NCI-H748 (cell line): ENCODE measurements around the gene WDR86.
A peak's percentile ranks its signal among the peaks of the same experiment; 100 is the strongest.

ENCODE experiments used
- DNase-seq: peaks from one replicate; lab custom pipeline; 2025; ENCODE audit not compliant: unreplicated experiment; lab: John Stamatoyannopoulos, UW

Gene WDR86

DNA sequence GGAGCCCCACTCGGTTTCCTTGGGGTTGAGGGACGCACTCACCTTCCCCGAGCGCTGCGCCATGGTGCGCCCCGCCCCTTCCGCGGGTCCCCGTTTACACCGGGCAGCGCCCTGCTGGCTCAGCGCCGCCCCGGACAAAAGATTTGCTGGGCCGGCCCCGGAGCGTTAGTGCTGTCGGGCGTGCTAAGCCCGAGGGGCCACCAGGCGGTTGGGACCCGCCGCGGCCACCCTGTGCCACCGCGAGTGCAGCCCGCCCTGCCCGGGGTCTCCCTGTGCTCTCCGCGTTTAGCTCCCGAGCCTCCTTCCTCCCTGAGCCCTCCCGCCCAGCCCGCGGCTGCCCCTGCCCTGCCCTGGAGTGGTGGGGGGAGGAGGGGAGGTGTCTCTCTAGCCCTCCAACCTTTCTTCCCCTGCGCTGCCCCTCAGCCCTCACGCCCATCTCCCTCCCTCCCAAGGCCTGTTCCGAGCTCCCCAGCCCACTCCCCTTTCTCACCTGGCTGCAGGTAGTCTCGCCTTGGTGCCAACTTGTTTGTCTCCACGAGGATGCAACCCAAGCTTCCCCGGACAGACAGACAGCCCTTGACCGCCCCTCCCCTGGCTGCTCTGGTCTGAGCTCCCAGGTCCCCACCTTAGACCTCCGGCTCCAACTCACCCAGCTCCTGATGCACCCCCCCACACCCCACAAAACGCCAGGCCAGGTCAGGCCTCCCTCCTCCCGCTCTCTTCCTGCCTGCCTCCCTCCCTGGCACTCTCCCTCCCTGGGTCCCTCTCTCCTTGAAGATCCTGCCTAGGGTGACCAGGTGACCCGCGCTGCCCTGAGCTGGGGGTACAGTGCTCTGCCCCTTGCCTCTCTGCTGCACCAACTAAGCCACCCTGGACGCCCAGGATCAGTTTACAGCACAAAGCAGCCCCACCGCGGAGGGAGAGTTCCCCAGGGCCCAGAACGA is 30.3 kb upstream of the WDR86 start, which contains the start of gene CRYGN:
Gene CRYGN (minus strand): TSS at position 287 of the 944 bp plus-strand sequence. CDS start 224 bp downstream, at position 63.
- peak; percentile 32 for DNase-seq

DNA sequence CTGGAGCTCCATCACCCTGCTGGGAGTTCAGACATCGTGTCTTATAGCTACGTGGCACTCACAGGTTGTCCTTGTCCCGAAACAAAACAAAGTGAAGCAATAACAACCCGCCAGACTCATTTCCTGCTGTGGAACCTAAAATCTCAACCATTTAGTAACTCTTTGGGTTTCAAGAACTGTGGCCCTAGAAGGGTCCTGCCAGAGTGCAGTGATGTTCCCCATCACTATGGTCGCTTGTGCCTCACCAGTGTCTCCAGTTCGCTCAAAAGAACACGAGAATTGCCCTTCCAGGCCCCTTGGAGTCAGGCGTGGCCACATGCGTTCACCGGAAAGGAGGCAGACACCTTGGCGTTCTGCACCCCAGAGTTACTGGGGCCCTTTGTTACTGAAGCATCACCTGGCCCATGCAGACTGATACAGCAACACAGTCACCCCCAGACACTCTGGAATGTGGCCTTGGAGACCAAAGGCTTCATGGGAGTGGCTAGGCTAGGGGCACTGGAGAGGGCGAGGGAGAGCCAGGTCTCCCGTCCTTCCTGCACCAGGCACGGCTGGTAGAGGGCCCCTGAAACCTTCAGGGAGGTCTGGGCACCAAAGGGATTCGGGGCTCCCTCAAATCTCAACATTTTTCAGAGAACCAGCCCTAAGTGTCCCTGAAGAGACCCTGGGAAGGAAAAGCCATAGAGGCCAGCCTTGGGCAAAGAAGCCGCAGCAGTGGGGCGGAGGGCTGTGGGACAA is 29.2 kb upstream of the WDR86 start:
- no peak for DNase-seq

DNA sequence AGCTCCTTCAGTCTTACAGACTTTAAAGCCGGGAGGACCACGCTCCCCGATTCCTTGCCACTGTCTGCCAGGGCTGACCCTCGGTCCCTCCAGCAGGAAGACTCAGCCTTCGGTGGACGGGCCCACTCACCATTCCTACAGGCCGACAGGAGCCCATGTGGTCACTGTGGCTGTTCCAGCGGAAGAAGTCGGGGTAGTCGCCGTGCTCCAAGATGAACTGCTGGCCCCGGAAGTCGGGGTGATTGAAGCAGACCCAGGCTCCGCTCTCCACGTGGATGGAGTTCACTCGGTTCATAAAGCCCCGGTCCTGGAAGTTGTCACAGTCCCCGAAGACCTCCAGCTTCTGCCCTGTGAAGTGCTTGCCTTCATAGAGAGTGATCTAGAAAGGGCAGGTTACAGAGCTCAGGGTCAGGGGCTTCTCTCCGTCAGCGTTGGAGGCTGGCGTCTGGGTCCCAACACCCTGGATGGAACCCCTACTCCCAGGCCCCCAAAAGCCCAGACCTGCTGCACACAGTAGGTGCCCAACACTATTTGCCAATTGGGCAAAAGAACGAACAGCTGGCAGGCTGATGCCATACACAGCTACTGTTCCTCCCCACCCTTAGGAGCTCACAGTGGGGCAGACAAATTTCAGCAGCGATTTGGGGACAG is 28.2 kb upstream of the WDR86 start:
- no peak for DNase-seq

DNA sequence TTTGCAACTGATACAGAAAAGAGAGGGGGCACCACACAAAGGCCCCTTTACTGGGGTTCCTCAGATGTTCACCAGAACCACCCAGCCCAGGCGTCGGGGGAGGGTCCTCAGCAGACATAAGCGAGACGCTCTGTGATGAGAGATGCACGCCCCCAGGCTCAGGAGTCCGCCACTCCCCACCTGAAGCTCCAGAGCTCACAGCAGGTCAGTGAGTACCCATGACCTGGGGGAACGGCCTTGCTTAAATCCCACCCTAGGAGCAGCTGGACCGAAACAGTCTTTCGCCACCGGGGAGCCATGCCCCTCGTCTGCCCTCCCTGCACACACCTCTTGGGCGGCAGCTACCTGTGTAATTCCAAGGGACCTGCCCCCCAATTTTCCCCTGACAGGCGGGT is 27.3 kb upstream of the WDR86 start:
- DNase-seq = no peak

DNA sequence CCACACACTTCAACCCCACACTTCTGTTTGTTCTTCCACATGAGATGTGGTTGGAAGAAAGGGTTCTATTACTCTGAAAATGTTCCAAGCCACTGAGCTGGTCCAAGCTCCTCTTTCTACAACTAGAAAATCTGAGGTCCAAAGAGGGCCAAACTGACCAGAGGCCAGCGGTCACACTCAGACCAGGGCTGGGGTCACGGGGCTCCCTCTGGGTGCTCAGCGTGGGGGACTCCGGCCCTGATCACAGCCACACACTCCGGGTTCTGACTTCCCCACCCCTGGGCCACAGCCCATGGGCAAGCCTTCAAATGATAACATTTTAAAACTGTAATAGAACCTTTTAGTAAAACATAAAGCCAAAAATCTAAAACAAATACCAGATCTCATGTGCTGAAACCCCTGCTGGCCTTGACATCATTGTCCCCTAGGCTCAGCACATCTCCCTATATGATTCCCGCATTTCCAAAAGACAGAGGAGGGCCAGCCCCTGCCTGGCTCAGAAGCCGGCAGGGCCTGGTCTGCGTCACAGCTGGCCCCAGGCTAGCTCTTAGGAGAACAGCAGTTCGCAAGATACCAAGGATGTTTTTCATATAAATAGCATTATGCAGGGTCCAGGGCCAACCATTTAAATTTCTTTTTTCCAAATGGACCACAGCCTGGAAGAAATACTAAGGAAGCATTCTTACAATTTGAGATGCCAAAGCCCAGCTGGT is 26.8 kb upstream of the WDR86 start:
- DNase-seq = no peak

DNA sequence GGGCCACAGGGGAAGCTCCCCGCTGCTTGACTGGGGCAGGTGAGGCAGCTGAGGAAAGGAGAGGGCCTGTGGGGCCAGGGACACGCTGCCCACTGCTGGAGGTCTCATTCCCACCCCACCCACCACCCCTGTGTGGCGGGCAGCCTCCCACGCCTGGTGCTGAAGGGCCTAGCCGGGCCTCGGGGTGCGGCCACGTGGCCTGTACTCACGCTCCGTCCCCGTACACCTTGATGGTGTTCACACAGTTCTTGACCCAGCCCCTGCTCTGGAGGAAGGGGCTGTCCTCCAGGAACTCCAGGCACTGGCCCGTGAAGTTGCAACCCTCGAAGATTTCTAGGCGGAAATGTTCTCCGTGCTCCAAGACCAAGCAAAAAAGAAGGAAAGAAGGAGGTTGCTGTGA is 26.1 kb upstream of the WDR86 start:
- no peak for DNase-seq

DNA sequence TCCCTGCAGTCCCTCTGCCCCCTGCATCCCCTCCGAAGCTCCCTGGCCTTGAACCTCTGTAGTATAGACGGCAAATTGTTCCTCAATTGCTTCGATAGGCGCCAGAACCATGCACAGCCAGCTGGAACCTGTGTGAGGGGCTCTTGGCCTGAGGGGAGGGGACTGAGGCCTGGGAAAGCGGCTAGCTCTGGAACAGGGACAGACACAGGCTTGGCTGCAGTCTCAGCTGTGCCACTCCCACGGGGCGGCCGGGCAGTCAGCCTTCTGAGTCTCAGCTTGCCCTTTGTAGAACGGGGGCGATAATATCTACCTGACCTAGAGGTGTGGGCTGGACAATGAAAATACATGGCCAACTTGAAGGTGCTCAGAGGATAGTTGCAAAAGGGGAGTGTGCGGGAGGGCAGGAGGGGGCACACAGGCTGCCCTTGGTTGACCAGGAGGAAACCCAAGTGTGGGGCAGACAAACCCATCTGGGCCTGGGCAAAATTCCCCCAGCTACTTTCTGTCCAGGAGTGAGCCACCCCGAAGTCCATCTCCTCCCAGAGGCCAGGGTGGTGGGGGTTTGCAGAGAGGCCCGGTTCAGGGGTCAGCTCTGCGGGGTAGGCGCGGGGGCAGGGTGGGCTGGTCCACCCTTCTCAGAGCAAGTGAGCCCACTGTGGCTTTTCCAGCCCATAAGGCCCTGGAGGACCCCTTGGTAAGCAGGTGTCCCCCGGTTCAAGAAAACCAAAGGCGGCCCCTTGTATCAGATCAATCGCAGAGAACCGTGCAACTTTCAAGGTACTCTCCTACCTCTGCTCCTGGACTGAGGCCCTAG is 25.5 kb upstream of the WDR86 start:
- no peak for DNase-seq

DNA sequence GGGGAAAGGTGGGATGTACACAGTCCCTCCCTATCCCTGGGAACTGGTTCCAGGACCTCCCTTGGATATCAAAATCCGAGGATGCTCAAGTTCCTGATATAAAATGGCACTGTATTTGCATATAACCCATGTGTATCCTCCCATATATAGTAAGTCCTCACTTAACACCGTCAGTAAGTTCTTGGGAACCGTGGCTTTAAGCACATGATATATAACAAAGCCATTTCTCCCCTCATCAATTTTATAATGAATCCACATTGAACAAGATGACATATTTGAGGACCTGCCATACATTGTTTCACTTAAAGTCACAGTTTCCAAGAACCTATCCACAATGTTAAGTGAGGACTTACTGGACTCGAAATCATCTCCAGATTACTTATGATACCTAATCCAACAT is 24.7 kb upstream of the WDR86 start:
- DNase-seq = no peak

DNA sequence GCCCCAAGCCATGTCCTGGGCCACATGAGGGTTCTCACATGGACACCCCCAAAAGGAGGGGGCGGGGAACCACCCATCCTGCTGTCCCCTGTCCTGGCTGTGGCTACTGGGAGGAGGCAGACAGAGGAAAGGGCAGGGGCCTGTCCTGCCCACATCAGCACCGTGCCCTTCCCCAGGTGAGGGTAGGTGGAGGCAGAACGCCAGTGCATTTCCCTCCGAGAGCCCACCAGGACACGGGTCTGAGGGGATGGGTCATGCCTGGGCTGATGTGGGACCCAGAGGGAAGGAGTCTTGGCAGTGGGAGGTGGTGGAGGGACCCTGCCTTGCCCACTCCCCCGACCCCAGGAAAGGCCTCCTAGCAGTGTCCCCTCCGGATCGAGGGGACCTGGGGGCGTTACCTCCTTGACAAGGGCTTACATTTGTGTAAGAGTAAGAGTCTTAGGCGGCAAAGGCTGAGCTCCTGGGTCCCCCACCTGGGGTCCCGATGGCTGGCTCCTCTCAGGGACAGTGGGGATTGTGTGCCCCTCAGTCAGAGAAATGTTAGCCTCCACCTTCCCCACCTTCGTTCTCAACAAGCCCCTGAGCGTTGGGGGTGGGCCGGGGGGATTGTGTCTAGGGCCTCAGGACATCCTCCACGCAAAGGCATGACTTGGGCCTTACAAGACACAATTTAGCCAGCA is 24.0 kb upstream of the WDR86 start:
- no peak for DNase-seq

DNA sequence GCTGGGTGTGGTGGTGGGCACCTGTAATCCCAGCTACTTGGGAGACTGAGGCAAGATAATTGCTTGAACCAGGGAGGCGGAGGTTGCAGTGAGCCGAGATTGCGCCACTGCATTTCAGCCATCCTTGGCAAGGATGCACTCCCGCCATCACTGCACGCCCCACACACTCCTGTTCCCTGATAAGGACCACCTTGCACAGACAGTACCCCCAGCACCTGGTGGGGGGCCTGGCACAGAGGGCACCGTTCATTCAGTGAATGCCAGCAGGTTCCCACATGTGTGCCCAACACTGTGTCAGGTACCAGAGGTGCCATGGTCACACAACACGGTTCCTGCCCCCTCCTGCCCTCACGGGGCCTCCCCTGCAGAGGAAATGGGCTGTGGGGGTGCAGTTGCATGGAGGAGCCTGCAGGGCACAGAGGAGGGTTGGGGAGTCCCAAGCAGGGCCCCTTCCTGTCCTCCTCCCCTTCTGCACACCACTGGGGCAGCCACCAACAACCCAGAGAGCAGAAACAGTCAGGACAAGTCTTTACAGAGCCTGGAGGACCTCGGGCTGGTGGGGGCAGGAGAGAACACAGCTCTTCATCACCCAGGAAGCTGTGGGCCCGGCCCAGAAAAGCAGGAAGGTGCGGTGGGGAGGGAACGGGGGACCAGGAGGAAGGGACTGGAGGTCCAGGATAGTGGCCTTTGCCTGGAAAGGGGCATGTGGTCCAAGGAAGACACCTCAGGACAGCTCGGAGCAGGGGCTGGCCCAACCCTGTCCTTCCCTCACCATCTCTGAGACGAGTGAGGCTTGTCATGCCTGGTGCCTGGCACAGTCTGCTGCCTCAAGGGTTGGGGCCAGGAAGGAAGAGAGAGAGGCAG is 23.1 kb upstream of the WDR86 start:
- no peak for DNase-seq

DNA sequence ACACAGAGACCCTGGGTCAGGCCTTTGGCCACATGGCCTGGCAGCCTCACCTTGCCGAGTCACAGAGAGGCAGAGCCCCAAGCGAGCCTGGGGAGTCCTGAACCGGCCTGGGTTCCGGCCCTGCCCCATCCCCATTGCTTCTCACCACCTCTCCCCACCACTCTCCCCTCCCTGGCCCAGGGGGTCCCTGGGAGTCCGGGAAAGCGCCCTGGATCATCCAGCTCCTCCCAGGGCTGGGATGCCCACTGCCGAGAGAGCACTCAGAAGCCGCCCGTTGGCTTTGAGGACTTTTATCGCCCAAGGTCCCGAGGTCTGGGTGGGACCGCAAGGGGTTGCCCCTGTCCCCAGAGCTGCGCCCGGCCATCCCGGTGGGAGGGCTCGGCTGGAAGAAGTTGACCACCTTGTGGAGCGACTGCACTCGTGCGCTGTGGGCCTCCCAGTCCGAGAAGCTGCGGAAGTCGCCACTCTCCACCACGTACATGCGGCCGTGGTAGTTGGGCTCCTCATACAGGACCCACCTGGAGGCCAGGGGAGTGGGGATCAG is 22.0 kb upstream of the WDR86 start:
- DNase-seq = no peak

DNA sequence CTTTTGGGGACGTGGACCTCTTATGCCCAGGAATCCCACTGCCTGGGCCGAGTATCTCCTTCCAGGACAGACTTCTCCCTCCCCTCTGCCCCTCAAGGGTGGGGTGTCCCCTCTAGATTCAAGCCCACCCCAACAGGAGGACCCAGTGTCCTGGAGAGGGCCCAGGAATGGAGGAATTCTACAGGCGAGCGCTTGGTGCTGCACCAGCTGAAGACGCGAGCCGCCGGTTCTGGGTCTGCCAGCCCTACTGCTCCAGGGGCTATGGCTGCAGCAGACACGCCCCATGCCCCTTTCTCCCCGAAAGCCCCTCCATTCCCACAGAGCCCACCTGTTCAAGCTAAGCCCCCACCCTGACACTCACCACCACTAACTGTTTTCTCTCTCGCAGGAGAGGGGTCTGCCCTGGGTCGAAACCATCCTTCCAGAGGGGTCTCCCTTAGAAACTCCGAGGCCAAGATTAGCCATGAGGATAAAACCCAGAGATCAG is 21.5 kb upstream of the WDR86 start:
- no peak for DNase-seq

DNA sequence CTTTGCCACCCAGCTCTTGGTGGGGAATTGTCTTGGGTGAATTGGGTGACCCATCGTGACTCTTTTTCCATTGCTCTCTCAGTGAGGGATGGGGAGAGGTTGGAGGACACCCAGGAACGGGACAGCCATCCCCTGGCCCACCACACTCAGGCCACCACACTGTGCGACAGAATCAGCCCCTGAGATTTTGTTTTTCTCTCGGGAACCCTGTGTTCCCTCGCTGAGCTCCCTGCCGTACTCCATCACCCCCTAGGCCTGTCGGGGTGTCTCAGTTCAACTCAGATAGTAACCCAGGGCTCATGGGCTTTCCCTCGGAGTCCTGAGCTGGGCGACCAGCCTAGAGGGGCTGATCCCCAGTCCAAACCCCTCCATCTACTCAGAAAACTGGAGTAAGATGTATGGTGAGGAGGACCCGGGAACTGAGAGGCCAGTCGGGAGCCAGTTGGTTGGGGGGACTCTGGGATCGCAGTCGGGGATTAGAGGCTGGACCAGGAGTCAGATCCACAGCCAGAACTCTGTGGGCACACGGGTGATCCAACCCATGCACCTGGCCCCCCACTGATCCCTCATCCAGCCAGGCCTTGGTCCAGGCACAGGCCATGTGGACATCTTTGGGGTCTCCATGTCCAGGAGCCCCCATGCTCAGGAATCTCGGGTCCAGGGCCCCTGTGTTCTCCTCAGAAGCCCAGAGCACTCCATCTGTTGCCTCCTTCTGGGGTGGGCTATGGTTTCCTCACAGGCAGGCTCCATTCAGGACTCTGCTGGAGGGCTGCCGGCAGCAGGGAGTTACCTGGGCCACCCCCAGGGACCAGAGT is 20.8 kb upstream of the WDR86 start:
- no peak for DNase-seq

DNA sequence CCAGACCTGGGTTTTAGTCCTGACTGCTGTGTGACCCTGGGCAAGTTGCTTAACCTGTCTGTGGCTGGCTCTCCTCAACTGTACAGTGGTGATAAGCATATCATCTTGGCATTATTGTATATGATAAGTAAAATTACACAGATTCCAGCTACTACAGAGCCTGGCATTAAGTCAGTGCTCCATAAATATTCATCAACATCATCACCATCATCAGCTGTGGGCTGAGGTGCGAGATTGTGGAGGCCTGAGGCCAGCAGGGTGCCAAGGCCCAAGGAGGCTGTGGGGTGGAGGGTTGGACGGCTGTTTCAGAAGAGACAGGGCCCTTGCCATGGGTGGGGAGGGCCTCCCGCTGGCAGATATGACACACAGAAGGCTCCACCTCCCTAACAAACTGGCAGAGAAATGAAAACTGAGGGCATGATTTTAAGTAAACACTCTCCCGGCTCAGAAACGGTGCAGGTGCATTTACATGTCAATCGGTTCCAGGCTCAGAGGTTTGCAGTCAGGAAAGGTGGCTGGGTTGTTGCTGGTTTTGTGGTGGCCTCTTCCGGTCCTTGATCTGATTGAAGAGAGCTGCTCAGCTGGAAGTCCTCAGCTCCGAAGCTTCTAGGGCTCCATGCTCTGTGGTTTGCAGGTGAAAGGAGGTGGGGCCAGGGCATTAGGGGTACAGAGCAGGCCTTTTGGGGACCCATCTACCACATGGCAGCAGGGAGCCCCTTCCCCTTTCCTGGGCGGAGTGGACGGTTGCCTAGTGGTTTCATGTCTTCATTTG is 19.9 kb upstream of the WDR86 start:
- DNase-seq = peak; percentile 24

DNA sequence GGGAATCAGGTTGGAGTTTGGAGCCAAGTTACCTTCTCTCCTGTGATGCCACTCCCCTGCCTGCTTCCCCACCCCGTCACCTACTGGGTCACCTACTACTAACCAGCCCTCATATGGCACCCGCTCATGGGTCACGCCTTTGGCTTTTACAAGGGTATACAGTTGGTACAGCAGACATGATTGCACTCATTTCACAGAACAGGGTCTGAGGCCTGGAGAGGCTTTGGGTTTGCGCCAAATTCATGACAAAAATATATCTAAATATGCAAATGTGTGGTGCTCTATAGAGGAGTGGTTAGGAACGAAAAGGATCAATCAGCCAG is 19.4 kb upstream of the WDR86 start:
- DNase-seq = no peak

DNA sequence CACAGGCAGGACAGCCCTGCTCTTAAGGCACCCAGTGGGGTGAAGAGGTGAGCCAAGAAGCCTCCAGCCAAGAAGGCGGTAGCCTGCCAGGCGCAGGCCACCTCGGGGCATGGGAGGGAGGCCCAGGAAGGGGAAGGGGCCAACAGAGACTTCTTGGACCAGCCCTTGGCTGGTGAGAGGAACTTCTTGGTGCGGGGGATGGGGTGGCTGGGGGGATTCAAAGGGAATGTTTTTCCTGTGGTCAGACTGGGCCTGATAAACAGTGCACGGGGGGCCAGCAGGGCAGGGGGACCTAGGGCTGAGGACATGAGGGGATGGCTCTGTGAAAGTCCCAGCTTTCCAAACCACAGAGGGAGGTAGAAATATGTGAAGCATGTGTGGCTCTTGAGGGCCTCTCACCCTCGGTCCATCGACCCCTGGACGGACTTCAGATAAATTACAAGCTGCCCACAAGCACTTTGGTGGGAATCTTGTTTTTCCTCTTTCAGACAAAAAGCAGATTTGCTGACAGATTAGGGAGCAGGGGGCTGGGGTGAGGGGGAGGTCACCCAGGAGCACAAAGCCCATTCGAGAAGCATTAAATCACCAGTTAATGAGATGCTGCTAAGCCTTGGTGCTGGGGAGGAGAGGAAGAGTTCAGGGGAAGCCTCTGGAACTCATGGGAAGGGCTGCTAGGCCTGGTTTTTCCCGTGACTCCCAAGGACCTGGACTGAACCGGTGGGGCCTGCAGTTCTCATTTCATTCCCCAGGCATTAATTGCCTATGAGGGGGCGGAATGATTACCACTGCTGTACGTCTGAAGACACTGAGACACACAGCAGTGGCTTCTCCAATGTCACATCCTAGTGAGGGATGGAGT is 18.8 kb upstream of the WDR86 start:
- DNase-seq = no peak
